Vagina (tissue), 2 donors: ENCODE results near the gene KIF21B. TPM values are rescaled to one million over a fixed set of nuclear protein-coding genes. Genes with fewer than 3 reads are reported as not detected.
"Not testable (repeated sequence)": the region's sequence is repeated elsewhere in the genome, so short reads cannot be mapped to it uniquely, and the experiment has no call there.

Source experiments
- DNase-seq, 2 donors: peaks; one replicate each; pipeline ENCODE4 v3.0.0-alpha.2; 2017; ENCODE audit errors: extremely low spot score in 2 of 2
- H3K27ac ChIP-seq: fragments of 200-600 bp; sonication (generic); one replicate; pipeline ENCODE4 v1.5.1; 2019
- H3K27me3 ChIP-seq: fragments of 200-600 bp; sonication (generic); one replicate; pipeline ENCODE4 v1.5.1; 2019
- H3K36me3 ChIP-seq, 2 donors: fragments of 200-600 bp; sonication (generic); one replicate each; pipeline ENCODE4 v1.5.1; 2017 to 2019
- H3K4me1 ChIP-seq: fragments of 200-600 bp; sonication (generic); one replicate; pipeline ENCODE4 v1.5.1; 2019
- H3K4me3 ChIP-seq, 2 donors: fragments of 200-600 bp; sonication (generic); 1 replicate in 1 of 2; 2 replicates in 1 of 2; pipeline ENCODE4 v1.5.1; 2016 to 2019
- H3K9me3 ChIP-seq: fragments of 200-600 bp; sonication (generic); one replicate; pipeline ENCODE4 v1.5.1; 2019
- CTCF ChIP-seq, 3 experiments: fragments of 450-650 bp in 2 of 3; fragments of 200-600 bp in 1 of 3; sonication (generic) in 1 of 3; IDR thresholded peaks; one replicate each; pipeline ENCODE4 v1.5.1; 2017 to 2019; ENCODE audit warnings: antibody characterized with exemption in 3 of 3, mild to moderate bottlenecking in 2 of 3, moderate library complexity in 2 of 3
- POLR2A ChIP-seq, 2 donors: fragments of 450-650 bp; IDR thresholded peaks; one replicate each; pipeline ENCODE4 v1.6.1; 2017; ENCODE audit warnings: antibody characterized with exemption in 2 of 2, mild to moderate bottlenecking in 2 of 2, moderate library complexity in 2 of 2
- POLR2AphosphoS5 ChIP-seq, 2 donors: sonication (generic); formaldehyde crosslinking; IDR thresholded peaks; one replicate each; pipeline ENCODE4 v1.9.0; 2017; ENCODE audit warnings: antibody characterized with exemption in 2 of 2, mild to moderate bottlenecking in 2 of 2, low read depth in 1 of 2; ENCODE audit not compliant: insufficient read depth in 1 of 2
- intact Hi-C: fragments of 100-400 bp; cut with DNase I; formaldehyde crosslinking; loops from one replicate; pipeline ENCODE4 v1.15.1; 2023
- total RNA-seq: library from RNA; depleted of rRNA; stranded (reverse); fragments of >200 nt; gene quantifications from one replicate; pipeline ENCODE4 v1.2.3, GENCODE V29; 2016

The KIF21B gene
- total RNA-seq, 1 donor from 2014 or later, result 4.7 TPM

- TF ChIP-seq POLR2A (IDR thresholded peaks at IDR 0.05) (no peak), CTCF (IDR thresholded peaks at IDR 0.05) (no peak), POLR2AphosphoS5 (IDR thresholded peaks at IDR 0.05; ENCODE audit: insufficient read depth in 1 of 2, low read depth in 1 of 2) (no peak)
Observed at GRCh38 chr1:200968469-200969410, 54.8 kb downstream of the KIF21B start.

GRCh38 chr1:200967693-200968468, 55.6 kb downstream of the KIF21B start:
- no peaks in the 10 kb centered on the region for H3K27me3 ChIP-seq
- H3K9me3 ChIP-seq, result no peaks in the 10 kb centered on the region
- intact Hi-C loops, result no loop called here
- no peak overlapping the region for H3K4me3 ChIP-seq
- no peak for DNase-seq
- no peaks in the 10 kb centered on the region for H3K36me3 ChIP-seq
- H3K4me1 ChIP-seq, result peaks cover 4% of the 10 kb centered on the region
- TF ChIP-seq CTCF (IDR thresholded peaks at IDR 0.05) (no peak), POLR2AphosphoS5 (IDR thresholded peaks at IDR 0.05; ENCODE audit: insufficient read depth in 1 of 2, low read depth in 1 of 2) (no peak), POLR2A (IDR thresholded peaks at IDR 0.05) (no peak)
- H3K27ac ChIP-seq, result no peak overlapping the region

More at GRCh38 chr1:200968469-200969410, 54.8 kb downstream of the KIF21B start:
- DNase-seq, result no peak
- intact Hi-C loops, result no loop called here
- Histone ChIP-seq H3K27me3 (no peaks in the 10 kb centered on the region), H3K27ac (no peak overlapping the region), H3K4me3 (no peak overlapping the region), H3K4me1 (peaks cover 4% of the 10 kb centered on the region), H3K36me3 (no peaks in the 10 kb centered on the region), H3K9me3 (no peaks in the 10 kb centered on the region)

- H3K4me1 ChIP-seq, result no peaks in the 10 kb centered on the region
- no peaks in the 10 kb centered on the region for H3K36me3 ChIP-seq
- H3K9me3 ChIP-seq, result no peaks in the 10 kb centered on the region
- H3K4me3 ChIP-seq, result no peak overlapping the region
- TF ChIP-seq CTCF (IDR thresholded peaks at IDR 0.05) (no peak), POLR2A (IDR thresholded peaks at IDR 0.05) (no peak), POLR2AphosphoS5 (IDR thresholded peaks at IDR 0.05; ENCODE audit: insufficient read depth in 1 of 2, low read depth in 1 of 2) (no peak)
- no peak for DNase-seq
- H3K27me3 ChIP-seq, result no peaks in the 10 kb centered on the region
- intact Hi-C loops, result no loop called here
- no peak overlapping the region for H3K27ac ChIP-seq
Observed at GRCh38 chr1:200966934-200967333, 56.6 kb downstream of the KIF21B start.

- intact Hi-C loops, result no loop called here
- no peak for DNase-seq
- H3K27me3 ChIP-seq, result no peaks in the 10 kb centered on the region
Observed at GRCh38 chr1:200965111-200965805, 58.3 kb downstream of the KIF21B start.

GRCh38 chr1:200963888-200964287, 59.6 kb downstream of the KIF21B start:
- H3K9me3 ChIP-seq, H3K36me3 ChIP-seq, H3K27me3 ChIP-seq, H3K4me1 ChIP-seq, DNase-seq, intact Hi-C loops, H3K27ac ChIP-seq, H3K4me3 ChIP-seq: not testable (repeated sequence)

More at GRCh38 chr1:200965111-200965805, 58.3 kb downstream of the KIF21B start:
- Histone ChIP-seq H3K27ac (no peak overlapping the region), H3K4me1 (no peaks in the 10 kb centered on the region), H3K4me3 (no peak overlapping the region), H3K36me3 (no peaks in the 10 kb centered on the region), H3K9me3 (no peaks in the 10 kb centered on the region)
- no peak for TF ChIP-seq POLR2A (IDR thresholded peaks at IDR 0.05)
- TF ChIP-seq CTCF (IDR thresholded peaks at IDR 0.05), result no peak
- TF ChIP-seq POLR2AphosphoS5 (IDR thresholded peaks at IDR 0.05; ENCODE audit: insufficient read depth in 1 of 2, low read depth in 1 of 2), result no peak
